ENCODE data around the gene SEPTIN8.

The SEPTIN8 gene

GRCh38 chr5:132763181-132764036, 13.6 kb downstream of the SEPTIN8 start:
- DNase-seq = no peak

GRCh38 chr5:132762246-132763000, 14.6 kb downstream of the SEPTIN8 start:
- no peak for DNase-seq

GRCh38 chr5:132761321-132762240, 15.5 kb downstream of the SEPTIN8 start:
- no peak for DNase-seq

GRCh38 chr5:132760601-132761317, 16.3 kb downstream of the SEPTIN8 start:
- DNase-seq = no peak

- DNase-seq = no peak
These were observed 17.0 kb downstream of the SEPTIN8 start for GRCh38 chr5:132760049-132760420.

GRCh38 chr5:132759114-132760048, 17.7 kb downstream of the SEPTIN8 start:
- DNase-seq = no peak

- DNase-seq = no peak
These were observed 18.6 kb downstream of the SEPTIN8 start for GRCh38 chr5:132758451-132758850.

GRCh38 chr5:132756542-132756941, 20.5 kb downstream of the SEPTIN8 start:
- DNase-seq = no peak

GRCh38 chr5:132754947-132755346, 22.1 kb downstream of the SEPTIN8 start:
- no peak for DNase-seq

- no peak for DNase-seq
These were observed 22.9 kb downstream of the SEPTIN8 start for GRCh38 chr5:132754111-132754510.

- no peak for DNase-seq
These were observed 23.7 kb downstream of the SEPTIN8 start for GRCh38 chr5:132753135-132753987.

- no peak for DNase-seq
These were observed 24.4 kb downstream of the SEPTIN8 start for GRCh38 chr5:132752581-132753125.

GRCh38 chr5:132751971-132752580, 25.0 kb downstream of the SEPTIN8 start:
- DNase-seq = no peak

- DNase-seq = no peak
These were observed 25.6 kb downstream of the SEPTIN8 start for GRCh38 chr5:132751444-132751843.

- DNase-seq = no peak
These were observed 26.4 kb downstream of the SEPTIN8 start for GRCh38 chr5:132750471-132751230.

GRCh38 chr5:132749506-132749905, 27.5 kb downstream of the SEPTIN8 start:
- no peak for DNase-seq

- no peak for DNase-seq
These were observed 28.5 kb downstream of the SEPTIN8 start for GRCh38 chr5:132748522-132749000.

Data from NCI-H1105 (cell line).